Stimulated activated CD4-positive, alpha-beta T cell treated with anti-CD3 and anti-CD28 coated beads, Interleukin-12 subunit alpha, Interleukin-12 subunit beta, amount 100 ng/mL, for 48 hours (primary cell): Measurements from ENCODE around the gene CA10.

Experiments
- DNase-seq, 3 donors: peaks; one replicate each; pipeline ENCODE4 v3.0.0-alpha.2; 2020; ENCODE audit warnings: low read depth in 2 of 3, low spot score in 1 of 3

The CA10 gene

GRCh38 chr17:51687887-51688286 is 470.6 kb downstream of the CA10 start:
- DNase-seq, result no peak

GRCh38 chr17:51685287-51685909 is 473.1 kb downstream of the CA10 start:
- DNase-seq, result no peak

GRCh38 chr17:51684214-51684613 is 474.3 kb downstream of the CA10 start:
- DNase-seq, result no peak

GRCh38 chr17:51683291-51683690 is 475.2 kb downstream of the CA10 start:
- no peak for DNase-seq

GRCh38 chr17:51682115-51682514 is 476.4 kb downstream of the CA10 start:
- DNase-seq, result no peak

GRCh38 chr17:51677875-51678274 is 480.6 kb downstream of the CA10 start:
- no peak for DNase-seq

GRCh38 chr17:51676691-51677487 is 481.6 kb downstream of the CA10 start:
- no peak for DNase-seq

- DNase-seq, result no peak
These were observed 483.8 kb downstream of the CA10 start for GRCh38 chr17:51674579-51675255.

- DNase-seq, result no peak
These were observed 485.4 kb downstream of the CA10 start for GRCh38 chr17:51673070-51673469.

- DNase-seq, result no peak
These were observed 486.4 kb downstream of the CA10 start for GRCh38 chr17:51672065-51672464.

GRCh38 chr17:51670899-51671298 is 487.6 kb downstream of the CA10 start:
- no peak for DNase-seq

GRCh38 chr17:51668963-51669246 is 489.6 kb downstream of the CA10 start:
- DNase-seq, result no peak

- DNase-seq, result no peak
These were observed 490.2 kb downstream of the CA10 start for GRCh38 chr17:51668155-51668962.

GRCh38 chr17:51667706-51668083 is 490.8 kb downstream of the CA10 start:
- DNase-seq, result no peak

GRCh38 chr17:51666971-51667705 is 491.4 kb downstream of the CA10 start:
- DNase-seq, result no peak

GRCh38 chr17:51662204-51663056 is 496.1 kb downstream of the CA10 start:
- no peak for DNase-seq

GRCh38 chr17:51661403-51661802 is 497.1 kb downstream of the CA10 start:
- DNase-seq, result no peak

- no peak for DNase-seq
These were observed 498.2 kb downstream of the CA10 start for GRCh38 chr17:51660266-51660665.

GRCh38 chr17:51657224-51657623 is 501.3 kb downstream of the CA10 start:
- no peak for DNase-seq

- no peak for DNase-seq
These were observed 504.6 kb downstream of the CA10 start for GRCh38 chr17:51653878-51654277.
